Measurements from ENCODE around the gene INAFM2. TPM values are rescaled to one million over a fixed set of nuclear protein-coding genes. Genes with fewer than 3 reads are reported as not detected.
A peak's percentile ranks its signal among the peaks of the same experiment; 100 is the strongest.

Gene INAFM2
- total RNA-seq, 2 experiments from 2014 or later: 15.0 to 16.9 TPM

GRCh38 chr15:40334541-40334940 is 11.0 kb downstream of the INAFM2 start:
- ChIA-PET CTCF (interaction anchor here (0.7 to 12.4 kb wide), 7 partner anchors 8 to 87 kb away, joined by 3 to 376 read pairs (median 7); partner anchors contain the start of genes INAFM2 and PLCB2), POLR2A (interaction anchor here (0.8 to 1.8 kb wide), 8 partner anchors 9 to 105 kb away, joined by 3 to 6 read pairs (median 3); partner anchors contain the start of gene INAFM2)
- no peaks in the 10 kb centered on the region for H3K9me3 Mint-ChIP-seq
- no peak for ATAC-seq
- intact Hi-C loops (cut with micrococcal nuclease): no loop called here
- no peaks in the 10 kb centered on the region for H3K27me3 Mint-ChIP-seq
- no peak overlapping the region for H3K4me3 Mint-ChIP-seq
- H3K36me3 Mint-ChIP-seq (ENCODE audit: low read depth): no peaks in the 10 kb centered on the region
- no peak for TF ChIP-seq CTCF (IDR thresholded peaks at IDR 0.05)
- DNase-seq: no peak
- H3K27ac Mint-ChIP-seq: no peak overlapping the region
- H3K4me1 Mint-ChIP-seq (ENCODE audit: low read depth): peaks cover 14% of the 10 kb centered on the region

- Mint-ChIP-seq H3K27ac (no peak overlapping the region), H3K9me3 (no peaks in the 10 kb centered on the region), H3K4me3 (no peak overlapping the region), H3K36me3 (ENCODE audit: low read depth) (no peaks in the 10 kb centered on the region), H3K27me3 (no peaks in the 10 kb centered on the region), H3K4me1 (ENCODE audit: low read depth) (peaks cover 14% of the 10 kb centered on the region)
- CTCF ChIA-PET: interaction anchor here (0.7 to 12.4 kb wide), 8 partner anchors 8 to 86 kb away, joined by 3 to 376 read pairs (median 16); partner anchors contain the start of genes INAFM2 and PLCB2
- POLR2A ChIA-PET: interaction anchor here (0.8 to 2.4 kb wide), 7 partner anchors 10 to 56 kb away, joined by 3 to 6 read pairs (median 3); partner anchors contain the start of gene INAFM2
- intact Hi-C loops (cut with micrococcal nuclease): no loop called here
- no peak for TF ChIP-seq CTCF (IDR thresholded peaks at IDR 0.05)
- ATAC-seq (no peak), DNase-seq (no peak)
Measured at GRCh38 chr15:40334941-40335795, 11.7 kb downstream of the INAFM2 start.

GRCh38 chr15:40335938-40336743 is 12.6 kb downstream of the INAFM2 start:
- Mint-ChIP-seq H3K27ac (no peak overlapping the region), H3K27me3 (no peaks in the 10 kb centered on the region), H3K4me1 (ENCODE audit: low read depth) (peaks cover 14% of the 10 kb centered on the region), H3K36me3 (ENCODE audit: low read depth) (no peaks in the 10 kb centered on the region), H3K9me3 (no peaks in the 10 kb centered on the region), H3K4me3 (no peak overlapping the region)
- ATAC-seq (no peak), DNase-seq (no peak)
- no peak for TF ChIP-seq CTCF (IDR thresholded peaks at IDR 0.05)
- POLR2A ChIA-PET: interaction anchor here (1.2 to 2.4 kb wide), 2 partner anchors 15 to 48 kb away, joined by 4 to 5 read pairs; no protein-coding TSS in a partner anchor
- intact Hi-C loops (cut with micrococcal nuclease): loop anchor here (2.0 kb wide), 1 partner anchor 59 kb away; no protein-coding TSS in a partner anchor
- CTCF ChIA-PET: interaction anchor here (1.2 to 12.4 kb wide), 14 partner anchors 7 to 138 kb away, joined by 3 to 376 read pairs (median 23); partner anchors contain the start of genes ANKRD63, DISP2, INAFM2 and PHGR1

- intact Hi-C loops (cut with micrococcal nuclease): loop anchor here (2.0 kb wide), 1 partner anchor 60 kb away; no protein-coding TSS in a partner anchor
- Mint-ChIP-seq H3K36me3 (ENCODE audit: low read depth) (no peaks in the 10 kb centered on the region), H3K4me3 (no peak overlapping the region), H3K9me3 (no peaks in the 10 kb centered on the region), H3K27ac (no peak overlapping the region), H3K27me3 (no peaks in the 10 kb centered on the region), H3K4me1 (ENCODE audit: low read depth) (peaks cover 14% of the 10 kb centered on the region)
- no peak for ATAC-seq
- POLR2A ChIA-PET: interaction anchor here (0.9 to 2.4 kb wide), 3 partner anchors 16 to 105 kb away, joined by 3 to 5 read pairs (median 4); no protein-coding TSS in a partner anchor
- TF ChIP-seq CTCF (IDR thresholded peaks at IDR 0.05): no peak
- peak; percentile 18 for DNase-seq
- CTCF ChIA-PET: interaction anchor here (1.0 to 12.4 kb wide), 16 partner anchors 7 to 551 kb away, joined by 3 to 376 read pairs (median 17); partner anchors contain the start of genes ANKRD63, DISP2, INAFM2 and PHGR1
Measured at GRCh38 chr15:40336744-40337122, 13.2 kb downstream of the INAFM2 start.
